Measurements from ENCODE around the gene GLCCI1. TPM values are rescaled to one million over a fixed set of nuclear protein-coding genes. Genes with fewer than 3 reads are reported as not detected.

GLCCI1 gene
- polyA plus RNA-seq, 1 donor from 2014 or later: 37.2 TPM

DNA sequence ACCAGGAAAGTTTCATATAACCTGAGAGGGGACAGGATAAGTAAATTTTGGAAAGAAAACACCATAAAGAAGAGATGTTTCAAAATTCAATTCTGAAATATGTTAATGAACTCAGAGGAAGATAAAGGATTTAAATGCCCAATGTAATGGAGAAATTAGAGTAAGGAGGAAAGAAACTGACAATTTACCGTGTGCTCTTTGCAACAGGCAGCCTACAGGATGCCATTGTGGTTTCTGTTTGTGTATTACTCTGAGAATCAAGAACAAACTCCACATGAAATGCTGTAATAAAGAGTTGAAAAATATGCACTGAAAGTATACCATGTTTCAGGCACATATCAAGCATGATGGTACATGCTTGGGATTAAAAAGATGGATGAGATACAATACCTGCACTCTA, 44.8 kb upstream of the GLCCI1 start:
- H3K79me2 ChIP-seq (replicated peaks; ENCODE audit: insufficient read depth, low read length): no peaks in the 10 kb centered on the region
- H4K20me1 ChIP-seq (ENCODE audit: insufficient read depth): no peaks in the 10 kb centered on the region
- no peaks in the 10 kb centered on the region for H3K9me2 ChIP-seq (ENCODE audit: insufficient read depth, low read length)
- H3K27ac ChIP-seq (ENCODE audit: low read length): no peak overlapping the region
- no peak overlapping the region for H3K4me3 ChIP-seq (ENCODE audit: low read length)
- no peaks in the 10 kb centered on the region for H3K27me3 ChIP-seq (ENCODE audit: insufficient read depth, low read depth, low read length)
- no peaks in the 10 kb centered on the region for H3K9me3 ChIP-seq (ENCODE audit: low read length)
- no peak overlapping the region for H3K9ac ChIP-seq (ENCODE audit: low read length)
- no peaks in the 10 kb centered on the region for H3F3A ChIP-seq (ENCODE audit: insufficient read depth, low read length, poor library complexity, severe bottlenecking)
- TF ChIP-seq EZH2 (IDR thresholded peaks at IDR 0.05; ENCODE audit: borderline replicate concordance, insufficient read depth, low read length, poor library complexity, severe bottlenecking) (no peak), MXI1 (conservative IDR thresholded peaks at IDR 0.05; ENCODE audit: poor library complexity, severe bottlenecking) (no peak), SMC3 (conservative IDR thresholded peaks at IDR 0.05; ENCODE audit: poor library complexity) (no peak), EP300 (conservative IDR thresholded peaks at IDR 0.05; ENCODE audit: poor library complexity, severe bottlenecking) (no peak)
- H3K36me3 ChIP-seq (ENCODE audit: insufficient read depth, low read length): no peaks in the 10 kb centered on the region
- no peak overlapping the region for H3K4me2 ChIP-seq (ENCODE audit: low read length)
- no peak overlapping the region for H2AFZ ChIP-seq (ENCODE audit: low read depth, low read length)

DNA sequence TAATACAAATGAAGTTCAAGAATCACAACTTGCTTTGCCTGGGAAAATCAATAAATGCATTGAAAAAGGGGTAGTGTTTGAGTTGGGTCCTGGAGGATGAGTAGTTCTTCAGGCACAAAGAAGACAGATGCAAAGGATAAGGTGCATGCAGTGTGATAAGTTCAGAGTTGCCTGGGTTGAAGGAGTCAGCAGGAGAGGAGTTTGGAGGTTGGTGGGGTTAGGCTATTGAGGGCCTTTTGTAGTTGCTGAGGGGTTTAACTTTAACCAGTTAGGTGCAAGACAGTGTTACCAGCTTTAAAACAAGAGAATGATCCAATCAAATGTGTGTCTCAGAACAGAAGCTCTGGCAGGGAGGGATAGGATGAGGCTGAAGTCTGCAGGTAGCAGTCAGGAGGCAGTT, 44.3 kb upstream of the GLCCI1 start:
- no peak overlapping the region for H2AFZ ChIP-seq (ENCODE audit: low read depth, low read length)

More for the DNA sequence above, 44.3 kb upstream of the GLCCI1 start:
- H3K79me2 ChIP-seq (replicated peaks; ENCODE audit: insufficient read depth, low read length): no peaks in the 10 kb centered on the region
- no peak overlapping the region for H3K9ac ChIP-seq (ENCODE audit: low read length)
- TF ChIP-seq EZH2 (IDR thresholded peaks at IDR 0.05; ENCODE audit: borderline replicate concordance, insufficient read depth, low read length, poor library complexity, severe bottlenecking): no peak
- TF ChIP-seq TAF1 (IDR thresholded peaks at IDR 0.05; ENCODE audit: low read depth): no peak
- no peak for TF ChIP-seq SMC3 (conservative IDR thresholded peaks at IDR 0.05; ENCODE audit: poor library complexity)
- TF ChIP-seq EP300 (conservative IDR thresholded peaks at IDR 0.05; ENCODE audit: poor library complexity, severe bottlenecking): no peak
- TF ChIP-seq, protein P1, sequence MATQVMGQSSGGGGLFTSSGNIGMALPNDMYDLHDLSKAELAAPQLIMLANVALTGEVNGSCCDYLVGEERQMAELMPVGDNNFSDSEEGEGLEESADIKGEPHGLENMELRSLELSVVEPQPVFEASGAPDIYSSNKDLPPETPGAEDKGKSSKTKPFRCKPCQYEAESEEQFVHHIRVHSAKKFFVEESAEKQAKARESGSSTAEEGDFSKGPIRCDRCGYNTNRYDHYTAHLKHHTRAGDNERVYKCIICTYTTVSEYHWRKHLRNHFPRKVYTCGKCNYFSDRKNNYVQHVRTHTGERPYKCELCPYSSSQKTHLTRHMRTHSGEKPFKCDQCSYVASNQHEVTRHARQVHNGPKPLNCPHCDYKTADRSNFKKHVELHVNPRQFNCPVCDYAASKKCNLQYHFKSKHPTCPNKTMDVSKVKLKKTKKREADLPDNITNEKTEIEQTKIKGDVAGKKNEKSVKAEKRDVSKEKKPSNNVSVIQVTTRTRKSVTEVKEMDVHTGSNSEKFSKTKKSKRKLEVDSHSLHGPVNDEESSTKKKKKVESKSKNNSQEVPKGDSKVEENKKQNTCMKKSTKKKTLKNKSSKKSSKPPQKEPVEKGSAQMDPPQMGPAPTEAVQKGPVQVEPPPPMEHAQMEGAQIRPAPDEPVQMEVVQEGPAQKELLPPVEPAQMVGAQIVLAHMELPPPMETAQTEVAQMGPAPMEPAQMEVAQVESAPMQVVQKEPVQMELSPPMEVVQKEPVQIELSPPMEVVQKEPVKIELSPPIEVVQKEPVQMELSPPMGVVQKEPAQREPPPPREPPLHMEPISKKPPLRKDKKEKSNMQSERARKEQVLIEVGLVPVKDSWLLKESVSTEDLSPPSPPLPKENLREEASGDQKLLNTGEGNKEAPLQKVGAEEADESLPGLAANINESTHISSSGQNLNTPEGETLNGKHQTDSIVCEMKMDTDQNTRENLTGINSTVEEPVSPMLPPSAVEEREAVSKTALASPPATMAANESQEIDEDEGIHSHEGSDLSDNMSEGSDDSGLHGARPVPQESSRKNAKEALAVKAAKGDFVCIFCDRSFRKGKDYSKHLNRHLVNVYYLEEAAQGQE (IDR thresholded peaks at IDR 0.05; ENCODE audit: borderline replicate concordance): no peak
- TF ChIP-seq, protein P2, sequence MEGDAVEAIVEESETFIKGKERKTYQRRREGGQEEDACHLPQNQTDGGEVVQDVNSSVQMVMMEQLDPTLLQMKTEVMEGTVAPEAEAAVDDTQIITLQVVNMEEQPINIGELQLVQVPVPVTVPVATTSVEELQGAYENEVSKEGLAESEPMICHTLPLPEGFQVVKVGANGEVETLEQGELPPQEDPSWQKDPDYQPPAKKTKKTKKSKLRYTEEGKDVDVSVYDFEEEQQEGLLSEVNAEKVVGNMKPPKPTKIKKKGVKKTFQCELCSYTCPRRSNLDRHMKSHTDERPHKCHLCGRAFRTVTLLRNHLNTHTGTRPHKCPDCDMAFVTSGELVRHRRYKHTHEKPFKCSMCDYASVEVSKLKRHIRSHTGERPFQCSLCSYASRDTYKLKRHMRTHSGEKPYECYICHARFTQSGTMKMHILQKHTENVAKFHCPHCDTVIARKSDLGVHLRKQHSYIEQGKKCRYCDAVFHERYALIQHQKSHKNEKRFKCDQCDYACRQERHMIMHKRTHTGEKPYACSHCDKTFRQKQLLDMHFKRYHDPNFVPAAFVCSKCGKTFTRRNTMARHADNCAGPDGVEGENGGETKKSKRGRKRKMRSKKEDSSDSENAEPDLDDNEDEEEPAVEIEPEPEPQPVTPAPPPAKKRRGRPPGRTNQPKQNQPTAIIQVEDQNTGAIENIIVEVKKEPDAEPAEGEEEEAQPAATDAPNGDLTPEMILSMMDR (IDR thresholded peaks at IDR 0.05; ENCODE audit: poor library complexity, severe bottlenecking): no peak
- no peak for TF ChIP-seq POLR2AphosphoS5 (IDR thresholded peaks at IDR 0.05)
- no peak for TF ChIP-seq MXI1 (conservative IDR thresholded peaks at IDR 0.05; ENCODE audit: poor library complexity, severe bottlenecking)
- TF ChIP-seq RAD21 (conservative IDR thresholded peaks at IDR 0.05): no peak
- no peaks in the 10 kb centered on the region for H3K9me3 ChIP-seq (ENCODE audit: low read length)
- no peaks in the 10 kb centered on the region for H4K20me1 ChIP-seq (ENCODE audit: insufficient read depth)
- no peaks in the 10 kb centered on the region for H3K36me3 ChIP-seq (ENCODE audit: insufficient read depth, low read length)
- H3F3A ChIP-seq (ENCODE audit: insufficient read depth, low read length, poor library complexity, severe bottlenecking): no peaks in the 10 kb centered on the region
- H3K4me3 ChIP-seq (ENCODE audit: low read length): no peak overlapping the region
- H3K9me2 ChIP-seq (ENCODE audit: insufficient read depth, low read length): no peaks in the 10 kb centered on the region
- no peak overlapping the region for H3K4me2 ChIP-seq (ENCODE audit: low read length)
- no peaks in the 10 kb centered on the region for H3K27me3 ChIP-seq (ENCODE audit: insufficient read depth, low read depth, low read length)
- no peak overlapping the region for H3K27ac ChIP-seq (ENCODE audit: low read length)
